Glomerular visceral epithelial cell (primary cell): ENCODE data around the gene FAAP20.
"Not testable (repeated sequence)": the region's sequence is repeated elsewhere in the genome, so short reads cannot be mapped to it uniquely, and the experiment has no call there.

Experiments used
- DNase-seq: peaks from one replicate; pipeline ENCODE4 v3.0.0-alpha.2; 2016; ENCODE audit errors: extremely low spot score

Gene FAAP20

DNA sequence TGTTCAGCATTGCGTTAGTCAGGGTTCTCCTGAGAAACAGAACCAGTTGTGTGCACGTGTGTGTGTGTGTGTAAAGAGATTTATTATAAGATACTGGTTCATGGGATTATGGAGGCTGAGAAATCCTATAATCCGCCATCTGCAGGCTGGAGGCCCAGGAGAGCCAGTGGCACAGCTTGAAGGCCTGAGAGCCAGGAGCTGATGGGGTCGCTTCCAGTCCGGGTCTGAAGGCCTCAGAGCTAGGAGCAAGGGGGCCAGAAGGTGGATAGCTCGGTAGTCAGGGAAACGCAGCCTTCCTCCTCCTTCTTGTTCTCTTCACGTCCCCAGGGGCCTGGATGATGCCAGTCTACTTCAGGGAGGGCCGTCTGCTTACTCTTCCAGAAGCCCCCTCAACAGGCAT lies 37.7 kb downstream of the FAAP20 start:
- DNase-seq = no peak

- DNase-seq = no peak
Measured at GRCh38 chr1:2155788-2156187, 38.8 kb downstream of the FAAP20 start.

- DNase-seq = no peak
Measured at GRCh38 chr1:2155147-2155598, 39.4 kb downstream of the FAAP20 start.

- no peak for DNase-seq
Measured at GRCh38 chr1:2154022-2154421, 40.5 kb downstream of the FAAP20 start.

GRCh38 chr1:2152954-2153353 lies 41.6 kb downstream of the FAAP20 start:
- no peak for DNase-seq

GRCh38 chr1:2151911-2152310 lies 42.7 kb downstream of the FAAP20 start:
- DNase-seq = no peak

DNA sequence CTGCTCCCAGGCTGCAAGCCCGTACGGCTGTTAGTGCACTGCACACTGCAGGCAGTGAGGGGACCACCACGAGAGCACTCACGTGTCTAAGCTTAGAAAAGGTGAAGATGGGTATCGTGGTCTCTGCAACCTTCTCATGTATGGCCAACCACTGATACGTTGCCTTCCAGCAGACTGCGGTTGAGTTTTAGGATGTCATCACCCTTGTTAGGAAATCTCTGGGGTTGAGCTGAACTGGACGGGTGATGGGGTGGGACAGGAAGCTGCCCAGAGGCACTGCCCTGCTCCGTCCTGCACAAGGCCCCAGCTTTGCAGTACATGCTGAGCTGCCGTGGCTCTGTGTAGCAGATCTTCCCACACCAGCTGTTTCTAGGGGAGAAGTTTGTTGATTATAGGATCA lies 43.3 kb downstream of the FAAP20 start:
- no peak for DNase-seq

DNA sequence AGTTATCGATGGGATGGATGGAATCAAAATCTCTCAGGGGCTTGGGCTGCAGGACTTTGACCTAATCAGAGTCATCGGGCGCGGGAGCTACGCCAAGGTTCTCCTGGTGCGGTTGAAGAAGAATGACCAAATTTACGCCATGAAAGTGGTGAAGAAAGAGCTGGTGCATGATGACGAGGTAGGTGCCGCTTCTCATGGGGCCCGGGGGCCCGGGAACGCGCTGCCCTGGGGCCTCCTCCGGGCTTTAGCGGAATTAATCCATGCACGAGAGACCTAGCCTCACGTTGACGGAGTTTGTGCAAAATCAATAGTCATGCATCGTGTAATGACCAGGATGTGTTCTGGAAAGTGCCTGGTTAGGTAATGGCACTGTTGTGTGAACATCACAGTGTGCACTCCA lies 43.8 kb downstream of the FAAP20 start:
- DNase-seq = no peak

DNA sequence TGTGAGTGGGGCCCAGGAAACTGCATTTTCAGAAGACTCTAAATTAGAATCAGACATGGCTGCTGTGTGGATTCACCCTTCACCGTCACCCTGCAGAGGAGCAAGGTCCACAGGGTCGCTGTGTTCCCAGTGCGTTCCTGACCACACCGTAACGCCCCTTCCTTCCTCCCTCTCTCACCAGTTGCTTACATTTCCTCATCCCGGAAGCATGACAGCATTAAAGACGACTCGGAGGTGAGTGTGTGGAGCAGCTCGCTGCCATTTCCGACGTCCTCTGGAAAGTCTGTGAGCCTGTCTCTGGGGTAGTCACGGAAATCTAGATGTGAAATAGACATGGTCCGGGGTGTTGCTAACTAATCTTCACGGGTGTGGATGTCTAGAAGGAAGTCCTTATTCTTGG lies 45.9 kb downstream of the FAAP20 start:
- no peak for DNase-seq

DNA sequence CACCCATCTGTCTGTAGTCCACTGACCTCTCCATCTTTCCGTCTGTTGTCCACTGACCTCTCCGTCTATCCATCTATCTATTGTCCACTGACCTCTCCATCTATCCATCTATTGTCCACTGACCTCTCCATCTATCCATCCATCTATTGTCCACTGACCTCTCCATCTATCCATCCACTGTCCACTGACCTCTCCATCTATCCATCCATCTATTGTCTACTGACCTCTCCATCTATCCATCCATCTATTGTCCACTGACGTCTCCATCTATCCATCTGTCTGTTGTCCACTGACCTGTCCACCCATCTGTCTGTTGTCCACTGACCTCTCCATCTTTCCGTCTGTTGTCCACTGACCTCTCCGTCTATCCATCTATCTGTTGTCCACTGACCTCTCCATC lies 46.7 kb downstream of the FAAP20 start:
- not testable (repeated sequence) for DNase-seq

- DNase-seq = no peak
Measured at GRCh38 chr1:2146836-2147517, 47.6 kb downstream of the FAAP20 start.

DNA sequence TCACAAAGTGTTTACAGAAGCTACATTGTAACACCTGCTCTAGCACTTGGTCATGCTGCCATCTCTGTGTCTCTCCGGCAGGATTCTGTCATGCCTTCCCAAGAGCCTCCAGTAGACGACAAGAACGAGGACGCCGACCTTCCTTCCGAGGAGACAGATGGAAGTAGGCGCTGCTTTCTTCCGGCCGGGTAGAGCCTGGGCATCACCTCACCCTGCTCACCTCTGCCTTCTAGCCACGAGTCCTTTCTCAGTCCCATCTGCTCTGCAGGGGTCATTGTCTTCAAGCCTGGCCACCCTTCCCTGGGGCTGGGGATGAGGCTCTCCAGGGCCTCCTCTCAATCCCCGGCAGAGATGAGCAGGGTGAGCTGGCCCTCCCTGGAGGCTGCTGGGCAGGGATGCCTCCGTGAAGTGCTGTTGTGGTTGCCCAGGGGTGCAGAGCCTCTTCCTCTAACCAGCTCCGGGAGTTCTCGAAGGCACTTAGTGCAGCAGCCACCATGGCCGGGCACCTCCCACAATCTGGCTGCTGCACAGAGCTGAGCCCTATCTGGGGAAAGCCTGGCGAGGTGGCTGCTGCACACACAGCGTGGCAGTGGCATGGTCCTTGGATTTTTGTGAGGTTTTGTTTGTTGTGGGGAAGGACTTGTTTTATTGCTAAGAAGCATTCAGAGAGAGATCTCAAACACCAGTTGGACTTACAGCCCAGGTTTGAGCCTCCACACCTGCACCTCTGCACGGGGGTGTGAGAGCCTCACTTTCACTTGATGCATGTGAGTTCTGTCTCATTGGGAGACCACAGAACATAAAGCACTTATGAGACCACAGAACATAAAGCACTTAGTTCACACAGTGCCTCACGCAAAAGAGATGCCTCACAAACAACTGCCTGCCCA lies 48.4 kb downstream of the FAAP20 start:
- no peak for DNase-seq

DNA sequence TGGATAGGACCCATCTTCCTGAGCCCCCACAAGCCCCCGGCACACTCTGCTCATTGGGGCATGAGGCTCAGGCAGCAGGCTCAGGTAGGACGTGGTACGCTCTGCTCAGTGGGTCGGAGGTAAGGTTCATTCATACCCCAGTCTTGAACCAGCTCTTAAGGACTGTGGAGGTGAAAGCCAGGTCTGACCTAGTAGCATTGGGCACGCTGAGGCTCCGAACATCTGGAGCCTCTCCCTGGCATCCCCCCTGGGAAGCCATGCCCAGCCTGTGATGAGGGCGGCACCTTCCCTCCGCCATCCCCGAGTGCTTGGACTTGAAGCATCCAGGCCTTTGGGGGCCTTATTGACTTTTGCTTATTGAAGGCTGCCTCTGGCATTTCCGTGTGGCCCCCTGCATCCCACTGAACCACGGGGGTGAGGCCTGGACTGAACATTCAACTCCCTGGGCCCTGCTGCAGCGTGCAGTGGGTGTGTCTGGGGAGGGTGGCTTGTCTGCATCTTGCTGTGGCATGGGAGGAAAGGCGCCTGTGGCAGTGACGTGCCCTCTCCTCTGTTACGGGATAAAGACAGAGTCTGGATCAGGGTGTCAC lies 50.0 kb downstream of the FAAP20 start:
- DNase-seq = no peak

- DNase-seq = no peak
Measured at GRCh38 chr1:2143814-2144500, 50.6 kb downstream of the FAAP20 start.

DNA sequence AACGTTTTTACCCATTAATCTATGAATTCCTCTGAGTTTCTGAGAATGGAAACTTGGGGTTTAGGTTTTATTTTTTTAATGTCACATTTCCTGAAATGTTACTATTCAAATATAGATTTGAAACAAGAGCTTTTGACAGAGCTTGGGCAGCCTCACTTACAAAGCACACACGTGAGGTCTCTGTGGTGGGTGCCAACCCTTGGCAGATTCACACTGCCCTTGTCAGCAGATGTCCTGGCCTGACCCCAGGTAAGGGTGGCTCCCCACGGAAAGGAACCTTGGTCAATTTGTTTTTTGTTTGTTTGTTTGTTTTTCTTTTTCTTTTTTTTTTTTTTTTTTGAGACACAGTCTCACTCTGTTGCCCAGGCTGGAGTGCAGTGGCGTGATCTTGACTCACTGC lies 53.5 kb downstream of the FAAP20 start:
- DNase-seq = no peak
